Measurements from ENCODE around the gene THBS1.

THBS1 gene

GRCh38 chr15:39638041-39638440, 57.2 kb downstream of the THBS1 start:
- no peak for DNase-seq

GRCh38 chr15:39639037-39639436, 58.2 kb downstream of the THBS1 start:
- no peak for DNase-seq

- DNase-seq, result no peak
These were observed 59.8 kb downstream of the THBS1 start for GRCh38 chr15:39640665-39641064.

GRCh38 chr15:39641191-39641889, 60.5 kb downstream of the THBS1 start:
- DNase-seq, result peak; percentile 32

- peak; percentile 90 for DNase-seq
These were observed 61.2 kb downstream of the THBS1 start for GRCh38 chr15:39642011-39642640.

DNA sequence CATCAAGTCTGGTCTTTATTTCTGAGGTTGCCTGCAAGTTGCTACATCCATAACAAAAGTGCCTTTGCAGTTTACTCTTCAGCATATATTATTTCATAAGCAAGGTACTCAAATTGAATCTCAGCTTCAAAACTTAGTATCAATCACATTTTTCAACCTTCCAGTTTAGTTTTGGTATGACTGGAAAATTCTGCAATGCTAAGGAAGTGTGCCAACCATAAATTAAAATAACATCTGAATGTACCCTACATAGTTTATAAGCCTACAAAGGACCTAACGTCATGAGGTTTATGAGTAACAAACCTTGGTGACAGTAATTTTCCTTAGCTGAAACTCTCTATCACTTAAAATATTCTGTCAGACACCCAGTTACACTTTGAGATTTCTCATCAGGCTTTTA, 62.8 kb downstream of the THBS1 start:
- no peak for DNase-seq

DNA sequence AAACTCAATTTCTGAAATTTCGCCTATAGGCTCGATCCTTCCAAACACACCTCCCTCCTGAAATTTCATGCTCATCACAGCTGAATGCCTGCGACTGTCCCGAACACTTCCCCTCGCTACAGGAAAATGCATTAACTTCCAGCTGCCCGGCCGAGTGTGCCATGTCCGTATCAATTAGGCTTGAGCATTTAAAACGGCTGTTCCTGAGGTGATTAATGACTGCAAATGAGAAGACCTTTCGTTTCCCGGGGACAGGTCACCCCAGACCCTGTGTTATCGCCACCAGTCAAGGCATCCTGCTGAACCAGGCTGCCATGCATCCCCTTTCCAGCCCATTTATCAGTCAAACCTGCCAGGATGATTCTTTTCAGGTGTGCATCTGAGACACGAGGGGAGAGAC, 63.3 kb downstream of the THBS1 start:
- DNase-seq, result no peak

GRCh38 chr15:39645138-39645975, 64.5 kb downstream of the THBS1 start:
- DNase-seq, result no peak

DNA sequence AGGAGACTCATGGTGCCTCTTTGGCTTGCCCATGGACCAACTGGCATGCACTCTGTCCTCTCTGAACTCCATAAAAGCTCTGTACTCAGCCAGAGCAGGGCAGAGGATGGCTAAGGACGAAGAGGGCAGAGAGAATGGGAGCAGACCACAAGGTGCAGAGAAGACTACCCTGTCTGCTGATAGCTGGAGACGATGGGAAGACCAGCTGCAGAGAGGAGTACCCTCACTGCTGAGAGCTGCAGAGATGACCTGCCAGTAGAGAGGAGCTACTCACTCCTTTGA, 65.0 kb downstream of the THBS1 start:
- DNase-seq, result no peak

GRCh38 chr15:39646425-39646824, 65.5 kb downstream of the THBS1 start:
- DNase-seq, result no peak

All from fibroblast of skin of back (primary cell).